ENCODE measurements around the gene TMEM269.
"Not testable (repeated sequence)": the region's sequence is repeated elsewhere in the genome, so short reads cannot be mapped to it uniquely, and the experiment has no call there.

The TMEM269 gene

GRCh38 chr1:42776502-42776901 lies 8.3 kb upstream of the TMEM269 start:
- DNase-seq (ENCODE audit: low read depth in 2 of 2), result no peak

- DNase-seq (ENCODE audit: low read depth in 2 of 2), result no peak
Observed at GRCh38 chr1:42777852-42778251, 6.9 kb upstream of the TMEM269 start.

GRCh38 chr1:42779725-42780124 lies 5.1 kb upstream of the TMEM269 start:
- DNase-seq (ENCODE audit: low read depth in 2 of 2), result no peak

GRCh38 chr1:42780176-42780575 lies 4.6 kb upstream of the TMEM269 start:
- no peak for DNase-seq (ENCODE audit: low read depth in 2 of 2)

- no peak for DNase-seq (ENCODE audit: low read depth in 2 of 2)
Observed at GRCh38 chr1:42783092-42783491, 1.7 kb upstream of the TMEM269 start.

GRCh38 chr1:42784547-42784945 lies 245 bp upstream of the TMEM269 start:
- DNase-seq (ENCODE audit: low read depth in 2 of 2), result no peak

GRCh38 chr1:42786097-42786496 lies 1.3 kb downstream of the TMEM269 start:
- no peak for DNase-seq (ENCODE audit: low read depth in 2 of 2)

GRCh38 chr1:42788021-42788420 lies 3.2 kb downstream of the TMEM269 start:
- DNase-seq (ENCODE audit: low read depth in 2 of 2), result no peak

- DNase-seq (ENCODE audit: low read depth in 2 of 2), result no peak
Observed at GRCh38 chr1:42793824-42794223, 9.0 kb downstream of the TMEM269 start.

- no peak for DNase-seq (ENCODE audit: low read depth in 2 of 2)
Observed at GRCh38 chr1:42797414-42797813, 12.6 kb downstream of the TMEM269 start.

GRCh38 chr1:42797979-42798378 lies 13.2 kb downstream of the TMEM269 start:
- DNase-seq (ENCODE audit: low read depth in 2 of 2), result no peak

- no peak for DNase-seq (ENCODE audit: low read depth in 2 of 2)
Observed at GRCh38 chr1:42801832-42802473, 17.2 kb downstream of the TMEM269 start.

GRCh38 chr1:42806171-42806570 lies 21.4 kb downstream of the TMEM269 start:
- DNase-seq (ENCODE audit: low read depth in 2 of 2), result no peak

GRCh38 chr1:42806593-42806992 lies 21.8 kb downstream of the TMEM269 start:
- DNase-seq (ENCODE audit: low read depth in 2 of 2), result no peak

GRCh38 chr1:42807056-42807668 lies 22.4 kb downstream of the TMEM269 start:
- no peak for DNase-seq (ENCODE audit: low read depth in 2 of 2)

GRCh38 chr1:42814815-42815214 lies 30.0 kb downstream of the TMEM269 start:
- not testable (repeated sequence) for DNase-seq (ENCODE audit: low read depth in 2 of 2)

- DNase-seq (ENCODE audit: low read depth in 2 of 2), result no peak
Observed at GRCh38 chr1:42815941-42816584, 31.3 kb downstream of the TMEM269 start.

- DNase-seq (ENCODE audit: low read depth in 2 of 2), result peak; percentile 91 to 96
Observed at GRCh38 chr1:42816585-42817439, 32.0 kb downstream of the TMEM269 start, which contains the start of the genes ERMAP and SVBP. Gene ERMAP, plus strand, starts transcription at chr1:42817122. Its CDS starts 13,327 bp downstream, at chr1:42830449. Gene SVBP, minus strand, starts transcription at chr1:42817397. Its CDS starts 853 bp downstream, at chr1:42816544.

- DNase-seq (ENCODE audit: low read depth in 2 of 2), result no peak
Observed at GRCh38 chr1:42817440-42817767, 32.6 kb downstream of the TMEM269 start.

- DNase-seq (ENCODE audit: low read depth in 2 of 2), result no peak
Observed at GRCh38 chr1:42817976-42818375, 33.2 kb downstream of the TMEM269 start.

- no peak for DNase-seq (ENCODE audit: low read depth in 2 of 2)
Observed at GRCh38 chr1:42820813-42821212, 36.0 kb downstream of the TMEM269 start.

- no peak for DNase-seq (ENCODE audit: low read depth in 2 of 2)
Observed at GRCh38 chr1:42821690-42822089, 36.9 kb downstream of the TMEM269 start.
